Activated CD4-positive, CD25-positive, alpha-beta regulatory T cell (primary cell): ENCODE measurements around the gene CITED2.
A peak's percentile ranks its signal among the peaks of the same experiment; 100 is the strongest.
"Not testable (repeated sequence)": the region's sequence is repeated elsewhere in the genome, so short reads cannot be mapped to it uniquely, and the experiment has no call there.

Experiments
- DNase-seq, 4 experiments: peaks; one replicate each; lab custom pipeline; 2025; lab: John Stamatoyannopoulos, UW

The CITED2 gene

GRCh38 chr6:139374357-139375225 is at the start of gene CITED2:
Gene CITED2, minus strand, starts transcription at chr6:139374648. Its CDS starts 704 bp downstream, at chr6:139373944.
- DNase-seq: peak; percentile 78 to 90 (median 86)

- no peak for DNase-seq
Observed at GRCh38 chr6:139423037-139423703, 48.7 kb upstream of the CITED2 start.

- no peak for DNase-seq
Observed at GRCh38 chr6:139422105-139423036, 47.9 kb upstream of the CITED2 start.

- no peak for DNase-seq
Observed at GRCh38 chr6:139418481-139419132, 44.2 kb upstream of the CITED2 start.

GRCh38 chr6:139416146-139416545 is 41.7 kb upstream of the CITED2 start:
- DNase-seq: no peak

- no peak for DNase-seq
Observed at GRCh38 chr6:139415365-139415764, 40.9 kb upstream of the CITED2 start.

GRCh38 chr6:139412103-139412502 is 37.7 kb upstream of the CITED2 start:
- not testable (repeated sequence) for DNase-seq

GRCh38 chr6:139409026-139409425 is 34.6 kb upstream of the CITED2 start:
- no peak for DNase-seq

- no peak for DNase-seq
Observed at GRCh38 chr6:139407718-139408222, 33.3 kb upstream of the CITED2 start.

- DNase-seq: no peak
Observed at GRCh38 chr6:139406577-139407343, 32.3 kb upstream of the CITED2 start.

GRCh38 chr6:139402876-139403386 is 28.5 kb upstream of the CITED2 start:
- DNase-seq: no peak

- DNase-seq: no peak
Observed at GRCh38 chr6:139398658-139399057, 24.2 kb upstream of the CITED2 start.

GRCh38 chr6:139395891-139396301 is 21.4 kb upstream of the CITED2 start:
- no peak for DNase-seq

GRCh38 chr6:139395371-139395770 is 20.9 kb upstream of the CITED2 start:
- no peak for DNase-seq

- DNase-seq: no peak
Observed at GRCh38 chr6:139394027-139394649, 19.7 kb upstream of the CITED2 start.

GRCh38 chr6:139392794-139393193 is 18.3 kb upstream of the CITED2 start:
- DNase-seq: no peak

GRCh38 chr6:139391709-139392108 is 17.3 kb upstream of the CITED2 start:
- DNase-seq: no peak

GRCh38 chr6:139390447-139390846 is 16.0 kb upstream of the CITED2 start:
- no peak for DNase-seq

GRCh38 chr6:139388384-139388783 is 13.9 kb upstream of the CITED2 start:
- no peak for DNase-seq

GRCh38 chr6:139386404-139386803 is 12.0 kb upstream of the CITED2 start:
- no peak for DNase-seq
